Esophagus muscularis mucosa (tissue), 4 donors: Measurements from ENCODE around the gene CEP112. TPM values are rescaled to one million over a fixed set of nuclear protein-coding genes. Genes with fewer than 3 reads are reported as not detected.

ENCODE experiments used
- DNase-seq: peaks from one replicate; pipeline ENCODE4 v3.0.0-alpha.2; 2017; ENCODE audit errors: extremely low spot score
- H3K27ac ChIP-seq, 4 donors: fragments of 200-600 bp; sonication (generic); replicated peaks in 1 of 4; 1 replicate in 3 of 4; 2 replicates in 1 of 4; pipeline ENCODE4 v1.5.1; 2016 to 2019; ENCODE audit warnings: mild to moderate bottlenecking in 1 of 4
- H3K27me3 ChIP-seq, 4 donors: fragments of 200-600 bp; sonication (generic); one replicate each; pipeline versions ENCODE4 v1.5.1 to v1.6.0; 2016 to 2019
- H3K36me3 ChIP-seq, 4 donors: fragments of 200-600 bp; sonication (generic); one replicate each; pipeline ENCODE4 v1.5.1; 2016 to 2019
- H3K4me1 ChIP-seq, 4 donors: fragments of 200-600 bp; sonication (generic); one replicate each; pipeline ENCODE4 v1.5.1; 2016 to 2019
- H3K4me3 ChIP-seq, 4 donors: fragments of 200-600 bp; sonication (generic); 1 replicate in 2 of 4; 2 replicates in 2 of 4; pipeline ENCODE4 v1.5.1; 2016 to 2019; ENCODE audit warnings: mild to moderate bottlenecking in 4 of 4, moderate library complexity in 1 of 4
- H3K9me3 ChIP-seq, 4 donors: fragments of 200-600 bp; sonication (generic); 1 replicate in 3 of 4; 2 replicates in 1 of 4; pipeline ENCODE4 v1.5.1; 2016 to 2019
- CTCF ChIP-seq, 3 experiments: fragments of 200-600 bp in 2 of 3; fragments of 450-650 bp in 1 of 3; sonication (generic) in 2 of 3; IDR thresholded peaks; one replicate each; pipeline ENCODE4 v1.5.1; 2017 to 2019; ENCODE audit warnings: antibody characterized with exemption in 3 of 3, mild to moderate bottlenecking in 2 of 3, moderate library complexity in 1 of 3
- EP300 ChIP-seq: sonication (generic); formaldehyde crosslinking; IDR thresholded peaks from one replicate; pipeline ENCODE4 v1.6.1; 2017; ENCODE audit warnings: antibody characterized with exemption
- POLR2A ChIP-seq: fragments of 450-650 bp; IDR thresholded peaks from one replicate; pipeline ENCODE4 v1.6.1; 2017; ENCODE audit warnings: antibody characterized with exemption, moderate library complexity, mild to moderate bottlenecking, low read depth
- POLR2AphosphoS5 ChIP-seq, 2 donors: sonication (generic); formaldehyde crosslinking; IDR thresholded peaks; one replicate each; pipeline ENCODE4 v1.6.1; 2017; ENCODE audit warnings: antibody characterized with exemption in 2 of 2
- WGBS: methylation state at CpG from one replicate; pipeline ENCODE4 v1.1.5; 2018; 5-methylcytosine and 5-hydroxymethylcytosine counted together
- intact Hi-C: fragments of 100-400 bp; cut with DNase I; formaldehyde crosslinking; loops from one replicate; pipeline ENCODE4 v1.15.1; 2023
- total RNA-seq, 4 donors: library from RNA; depleted of rRNA; stranded (reverse); fragments of >200 nt; gene quantifications; one replicate each; pipeline versions ENCODE4 v1.1.0 to v1.2.1, GENCODE V29; 2016

CEP112 gene
- total RNA-seq, 4 donors from 2014 or later = 17.0 to 24.7 (median 23.2) TPM

GRCh38 chr17:65627891-65628643 lies 563.9 kb downstream of the CEP112 start:
- H3K27ac ChIP-seq = peak overlapping the region; percentile 54 to 66 (median 62)
- TF ChIP-seq POLR2AphosphoS5 (IDR thresholded peaks at IDR 0.05) = peak; percentile 71 to 74
- TF ChIP-seq EP300 = no peak
- peaks cover 0 to 23% (median 18%) of the 10 kb centered on the region in 4 donors for H3K4me1 ChIP-seq
- intact Hi-C loops = loop anchor here (10.0 kb wide), 1 partner anchor 167 kb away; no protein-coding TSS in a partner anchor
- H3K4me3 ChIP-seq = peak overlapping the region in 2 of 4 donors; percentile 5 to 7
- no peak for DNase-seq
- 48% methylated on average over 16 of the region's 17 CpGs for WGBS
- H3K9me3 ChIP-seq = no peaks in the 10 kb centered on the region
- H3K27me3 ChIP-seq = no peaks in the 10 kb centered on the region
- H3K36me3 ChIP-seq = no peaks in the 10 kb centered on the region

GRCh38 chr17:65627108-65627507 lies 564.8 kb downstream of the CEP112 start:
- DNase-seq = no peak
- Histone ChIP-seq H3K36me3 (no peaks in the 10 kb centered on the region), H3K4me1 (peaks cover 0 to 23% (median 18%) of the 10 kb centered on the region in 4 donors), H3K4me3 (no peak overlapping the region), H3K9me3 (no peaks in the 10 kb centered on the region), H3K27me3 (no peaks in the 10 kb centered on the region), H3K27ac (no peak overlapping the region)
- WGBS = 100% methylated on average over 5 of the region's 5 CpGs
- intact Hi-C loops = loop anchor here (10.0 kb wide), 1 partner anchor 168 kb away; no protein-coding TSS in a partner anchor
- no peak for TF ChIP-seq CTCF (IDR thresholded peaks at IDR 0.05)
- TF ChIP-seq POLR2A = no peak
- TF ChIP-seq EP300 = no peak
- no peak for TF ChIP-seq POLR2AphosphoS5 (IDR thresholded peaks at IDR 0.05)

GRCh38 chr17:65626451-65626850 lies 565.5 kb downstream of the CEP112 start:
- TF ChIP-seq POLR2AphosphoS5 (IDR thresholded peaks at IDR 0.05) (no peak), EP300 (no peak), CTCF (IDR thresholded peaks at IDR 0.05) (no peak), POLR2A (no peak)
- intact Hi-C loops = loop anchor here (10.0 kb wide), 1 partner anchor 168 kb away; no protein-coding TSS in a partner anchor
- Histone ChIP-seq H3K27ac (no peak overlapping the region), H3K4me1 (peaks cover 0 to 23% (median 18%) of the 10 kb centered on the region in 4 donors), H3K9me3 (no peaks in the 10 kb centered on the region), H3K36me3 (no peaks in the 10 kb centered on the region), H3K27me3 (no peaks in the 10 kb centered on the region), H3K4me3 (no peak overlapping the region)
- no peak for DNase-seq

GRCh38 chr17:65618516-65618915 lies 573.4 kb downstream of the CEP112 start:
- H3K27ac ChIP-seq = no peak overlapping the region
- no peak for DNase-seq
- peaks cover 0 to 8% (median 0%) of the 10 kb centered on the region in 4 donors for H3K4me1 ChIP-seq
- no peak overlapping the region for H3K4me3 ChIP-seq
- TF ChIP-seq EP300 = no peak
- TF ChIP-seq POLR2AphosphoS5 (IDR thresholded peaks at IDR 0.05) = no peak
- no peak for TF ChIP-seq POLR2A
- no peak for TF ChIP-seq CTCF (IDR thresholded peaks at IDR 0.05)
- WGBS = 56% methylated on average over 1 of the region's 1 CpG
- intact Hi-C loops = no loop called here
- no peaks in the 10 kb centered on the region for H3K27me3 ChIP-seq
- no peaks in the 10 kb centered on the region for H3K9me3 ChIP-seq
- no peaks in the 10 kb centered on the region for H3K36me3 ChIP-seq

GRCh38 chr17:65617496-65617895 lies 574.4 kb downstream of the CEP112 start:
- no peak for TF ChIP-seq POLR2AphosphoS5 (IDR thresholded peaks at IDR 0.05)
- no peak for TF ChIP-seq EP300
- no peak for TF ChIP-seq CTCF (IDR thresholded peaks at IDR 0.05)
- TF ChIP-seq POLR2A = no peak
- Histone ChIP-seq H3K36me3 (no peaks in the 10 kb centered on the region), H3K9me3 (no peaks in the 10 kb centered on the region), H3K4me1 (peaks cover 0 to 8% (median 0%) of the 10 kb centered on the region in 4 donors), H3K27ac (no peak overlapping the region), H3K27me3 (no peaks in the 10 kb centered on the region), H3K4me3 (no peak overlapping the region)
- no peak for DNase-seq
- intact Hi-C loops = no loop called here
- whole genome bisulfite sequencing = 94% methylated on average over 11 of the region's 11 CpGs
